HG03097 (cell line): ENCODE results near the gene ZNHIT6.
"Not testable (repeated sequence)": the region's sequence is repeated elsewhere in the genome, so short reads cannot be mapped to it uniquely, and the experiment has no call there.

Experiments
- ATAC-seq: cut with Tn5 transposase; IDR thresholded peaks from one replicate; pipeline ENCODE4 v1.9.1; 2021; ENCODE audit not compliant: unreplicated experiment, low FRiP score

The ZNHIT6 gene

DNA sequence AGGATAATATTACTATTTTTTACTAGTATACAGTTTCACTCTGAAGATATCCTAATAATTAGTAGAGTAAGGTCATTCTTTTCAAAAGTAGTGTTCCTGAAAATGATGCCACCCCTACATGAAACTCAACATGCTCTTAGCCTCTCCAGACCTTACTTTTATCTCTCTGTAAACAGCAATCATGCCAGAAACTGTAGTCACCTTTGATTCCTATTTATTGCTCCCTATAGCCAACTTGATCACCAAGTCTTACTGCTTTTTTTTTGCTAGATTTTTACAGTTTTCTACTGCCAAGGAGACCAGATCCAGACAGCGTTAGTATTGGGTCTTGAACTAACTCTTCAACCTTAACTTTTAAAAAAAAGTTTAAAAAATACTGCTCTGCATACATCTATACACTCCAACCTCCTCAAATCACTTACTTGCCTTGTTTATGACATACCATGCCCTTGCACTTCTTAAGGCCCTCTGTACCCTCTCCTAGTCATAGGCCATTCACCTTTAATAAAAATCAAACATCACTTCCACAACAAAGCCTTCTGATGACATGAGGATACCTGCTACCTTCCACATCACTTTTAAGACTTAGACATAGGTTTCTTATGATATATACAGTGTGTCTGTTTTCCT, 36.1 kb downstream of the ZNHIT6 start:
- ATAC-seq = no peak

- ATAC-seq = no peak
These were observed 42.3 kb downstream of the ZNHIT6 start for GRCh38 chr1:85665932-85666331.

DNA sequence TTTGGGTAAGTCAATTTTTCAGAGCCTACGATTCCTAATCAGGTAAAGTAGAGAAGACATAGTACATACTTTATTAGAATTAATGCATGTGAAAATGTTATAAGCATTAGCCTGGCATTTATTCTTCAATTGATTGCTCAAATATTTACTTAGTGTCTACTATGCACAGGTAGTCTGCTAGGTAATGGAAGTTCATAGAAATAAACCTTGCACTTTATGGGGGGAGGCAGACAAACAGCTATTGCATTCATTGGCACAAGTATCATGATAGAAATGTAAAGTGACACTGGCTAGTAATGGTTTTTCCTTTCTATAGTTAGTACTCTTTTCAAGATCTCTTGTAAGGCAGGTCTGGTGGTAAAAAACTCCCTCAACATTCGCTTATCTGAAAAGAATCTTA, 44.9 kb downstream of the ZNHIT6 start:
- ATAC-seq = no peak

GRCh38 chr1:85661767-85662166, 46.5 kb downstream of the ZNHIT6 start:
- no peak for ATAC-seq

GRCh38 chr1:85660541-85660940, 47.7 kb downstream of the ZNHIT6 start:
- no peak for ATAC-seq

- no peak for ATAC-seq
These were observed 49.1 kb downstream of the ZNHIT6 start for GRCh38 chr1:85659174-85659573.

DNA sequence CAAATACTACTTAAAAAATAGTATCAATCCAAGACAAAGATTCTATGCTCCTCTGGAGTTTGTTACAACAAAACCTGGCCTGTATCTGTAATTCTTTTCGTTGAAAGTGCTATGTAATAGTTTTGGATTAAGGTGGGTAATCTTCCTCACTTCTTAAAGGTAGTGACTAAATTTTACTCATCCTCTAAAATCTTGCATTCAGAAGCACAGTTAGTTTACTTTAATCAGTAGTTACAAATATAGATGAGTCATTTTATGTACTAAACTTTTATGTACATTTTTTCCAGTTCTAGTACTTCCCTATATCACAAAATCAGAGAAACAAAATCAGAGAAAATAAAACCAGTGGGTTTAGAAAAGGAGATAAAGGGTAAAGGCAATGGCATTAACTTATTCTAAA, 51.3 kb downstream of the ZNHIT6 start:
- no peak for ATAC-seq

GRCh38 chr1:85656256-85656655, 52.0 kb downstream of the ZNHIT6 start:
- no peak for ATAC-seq

GRCh38 chr1:85655315-85655714, 52.9 kb downstream of the ZNHIT6 start:
- ATAC-seq = no peak

DNA sequence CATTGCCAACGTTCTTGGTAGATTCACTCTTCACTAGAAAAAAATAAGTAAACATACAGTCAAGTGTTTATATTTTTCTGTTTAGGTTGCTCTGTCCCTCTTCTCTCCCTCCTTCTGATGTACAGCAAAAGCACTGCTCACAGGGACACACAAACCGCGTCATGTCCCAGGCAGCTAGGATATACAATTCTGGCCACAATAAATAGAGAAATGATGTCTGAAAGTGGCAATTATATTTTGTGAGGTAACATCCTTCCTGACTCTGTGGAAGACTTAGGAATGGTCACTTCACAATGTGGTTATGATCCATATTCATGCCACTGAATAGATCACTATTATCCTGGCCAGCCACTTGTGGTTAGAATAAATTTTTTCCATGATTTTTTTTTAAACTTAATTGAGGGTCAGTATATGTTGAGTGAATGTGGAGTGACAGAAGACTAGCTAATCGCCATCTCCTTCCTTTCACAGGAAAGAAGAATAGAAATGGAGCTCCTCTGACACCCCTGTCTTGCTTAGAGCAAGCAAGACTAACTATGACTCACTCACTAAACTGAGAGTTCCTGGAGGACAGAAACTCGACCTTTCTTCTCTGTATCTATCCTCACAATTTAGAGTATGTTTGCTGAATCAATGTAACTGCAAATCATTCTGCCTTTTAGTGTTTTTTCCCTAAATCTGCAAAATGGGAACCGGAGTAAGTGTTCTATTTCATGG, 54.0 kb downstream of the ZNHIT6 start:
- no peak for ATAC-seq

- no peak for ATAC-seq
These were observed 55.9 kb downstream of the ZNHIT6 start for GRCh38 chr1:85652327-85652726.

GRCh38 chr1:85650645-85651044, 57.6 kb downstream of the ZNHIT6 start:
- ATAC-seq = no peak

GRCh38 chr1:85649591-85649990, 58.6 kb downstream of the ZNHIT6 start:
- ATAC-seq = no peak

GRCh38 chr1:85641598-85642556, 66.4 kb downstream of the ZNHIT6 start:
- ATAC-seq = not testable (repeated sequence)

DNA sequence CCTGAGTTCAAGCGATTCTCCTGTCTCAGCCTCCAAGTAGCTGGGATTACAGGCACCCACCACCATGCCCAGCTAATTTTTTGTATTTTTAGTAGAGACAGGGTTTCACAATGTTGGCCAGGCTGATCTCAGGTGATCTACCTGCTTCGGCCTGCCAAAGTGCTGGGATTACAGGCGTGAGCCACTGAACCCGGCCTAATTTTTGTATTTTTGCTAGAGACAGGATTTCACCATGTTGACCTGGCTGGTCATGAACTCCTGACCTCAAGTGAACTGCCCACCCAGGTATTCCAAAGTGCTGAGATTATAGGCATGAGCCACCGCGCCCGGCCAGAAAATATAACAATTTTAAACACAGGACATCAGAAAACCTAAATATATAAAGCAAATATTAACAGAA, 68.3 kb downstream of the ZNHIT6 start:
- ATAC-seq = not testable (repeated sequence)

DNA sequence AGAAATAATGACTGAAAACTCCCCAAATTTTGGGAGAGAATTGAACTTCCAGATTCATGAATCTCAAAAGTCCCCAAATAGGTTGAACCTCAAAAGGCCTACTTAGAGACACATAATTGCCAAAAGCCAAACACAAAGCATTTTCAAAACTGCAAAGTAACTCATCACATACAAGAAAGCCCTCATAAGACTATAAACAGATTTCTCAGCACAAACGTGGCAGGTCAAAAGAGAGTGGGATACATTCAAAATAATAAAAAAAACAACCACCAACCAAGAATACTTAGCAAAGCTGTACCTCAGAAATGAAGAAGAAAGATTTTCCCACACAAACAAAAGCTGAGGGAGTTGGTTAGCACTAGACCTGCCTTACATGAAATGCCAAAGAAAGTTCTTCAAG, 69.8 kb downstream of the ZNHIT6 start:
- ATAC-seq = no peak

- no peak for ATAC-seq
These were observed 77.7 kb downstream of the ZNHIT6 start for GRCh38 chr1:85630493-85630892.

DNA sequence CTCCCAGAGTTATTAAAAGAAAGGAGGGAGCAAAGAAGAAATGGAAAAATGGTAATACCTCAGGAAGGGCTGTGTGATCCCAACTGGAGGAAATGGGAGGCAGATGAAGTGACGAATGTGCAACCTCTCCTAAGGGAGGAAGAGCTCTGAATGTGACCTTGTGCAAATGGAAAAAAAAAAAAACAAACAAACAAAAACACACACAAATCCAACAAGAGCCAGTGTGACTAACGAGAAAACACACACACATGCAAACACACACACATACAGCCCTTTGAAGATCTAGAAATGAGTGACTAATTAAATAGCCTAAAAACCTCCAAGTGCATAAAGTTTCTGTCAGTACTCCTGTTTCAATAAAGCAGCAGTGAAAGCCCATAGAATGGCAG, 78.7 kb downstream of the ZNHIT6 start:
- ATAC-seq = no peak

GRCh38 chr1:85628791-85629531, 79.3 kb downstream of the ZNHIT6 start:
- no peak for ATAC-seq

- no peak for ATAC-seq
These were observed 81.4 kb downstream of the ZNHIT6 start for GRCh38 chr1:85626818-85627217.

GRCh38 chr1:85624361-85624760, 83.9 kb downstream of the ZNHIT6 start:
- no peak for ATAC-seq
